ENCODE data around the gene PRND. TPM values are rescaled to one million over a fixed set of nuclear protein-coding genes. Genes with fewer than 3 reads are reported as not detected.
"Not testable (repeated sequence)": the region's sequence is repeated elsewhere in the genome, so short reads cannot be mapped to it uniquely, and the experiment has no call there.

Gene PRND
- total RNA-seq, 1 experiment from 2014 or later, result not detected

- DNase-seq (ENCODE audit: low spot score), result no peak
These were observed 16.3 kb downstream of the PRND start for GRCh38 chr20:4737857-4738627.

- peak; percentile 62 for DNase-seq (ENCODE audit: low spot score)
These were observed 19.2 kb downstream of the PRND start for GRCh38 chr20:4740774-4741431.

- no peak for DNase-seq (ENCODE audit: low spot score)
These were observed 27.1 kb downstream of the PRND start for GRCh38 chr20:4748847-4749246.

GRCh38 chr20:4749326-4749725 is 27.6 kb downstream of the PRND start:
- no peak for DNase-seq (ENCODE audit: low spot score)

GRCh38 chr20:4750381-4750780 is 28.7 kb downstream of the PRND start:
- no peak for DNase-seq (ENCODE audit: low spot score)

- peak; percentile 38 for DNase-seq (ENCODE audit: low spot score)
These were observed 37.6 kb downstream of the PRND start for GRCh38 chr20:4759100-4759884.

- no peak for DNase-seq (ENCODE audit: low spot score)
These were observed 41.6 kb downstream of the PRND start for GRCh38 chr20:4763261-4763660.

- DNase-seq (ENCODE audit: low spot score), result no peak
These were observed 42.2 kb downstream of the PRND start for GRCh38 chr20:4763723-4764510.

- no peak for DNase-seq (ENCODE audit: low spot score)
These were observed 43.1 kb downstream of the PRND start for GRCh38 chr20:4764805-4765204.

- DNase-seq (ENCODE audit: low spot score), result no peak
These were observed 44.0 kb downstream of the PRND start for GRCh38 chr20:4765681-4766080.

GRCh38 chr20:4766631-4767030 is 44.9 kb downstream of the PRND start:
- DNase-seq (ENCODE audit: low spot score), result no peak

GRCh38 chr20:4767084-4767483 is 45.4 kb downstream of the PRND start:
- no peak for DNase-seq (ENCODE audit: low spot score)

GRCh38 chr20:4769328-4769727 is 47.6 kb downstream of the PRND start:
- no peak for DNase-seq (ENCODE audit: low spot score)

- DNase-seq (ENCODE audit: low spot score), result no peak
These were observed 48.3 kb downstream of the PRND start for GRCh38 chr20:4770026-4770425.

GRCh38 chr20:4771004-4771403 is 49.3 kb downstream of the PRND start:
- DNase-seq (ENCODE audit: low spot score), result no peak

GRCh38 chr20:4772132-4772531 is 50.4 kb downstream of the PRND start:
- no peak for DNase-seq (ENCODE audit: low spot score)

- not testable (repeated sequence) for DNase-seq (ENCODE audit: low spot score)
These were observed 51.3 kb downstream of the PRND start for GRCh38 chr20:4773014-4773413.

- DNase-seq (ENCODE audit: low spot score), result no peak
These were observed 52.0 kb downstream of the PRND start for GRCh38 chr20:4773736-4774135.

GRCh38 chr20:4774207-4774606 is 52.5 kb downstream of the PRND start:
- DNase-seq (ENCODE audit: low spot score), result no peak

- no peak for DNase-seq (ENCODE audit: low spot score)
These were observed 53.8 kb downstream of the PRND start for GRCh38 chr20:4775322-4776078.

- no peak for DNase-seq (ENCODE audit: low spot score)
These were observed 54.4 kb downstream of the PRND start for GRCh38 chr20:4776079-4776630.

Measured in HT-29 (cell line).